ENCODE results near the gene GYS1.

The GYS1 gene

GRCh38 chr19:48945817-48946216 is 47.3 kb downstream of the GYS1 start:
- no peak for DNase-seq (ENCODE audit: low spot score)
- in situ Hi-C loops (cut with MboI; ENCODE audit: low sequenced_read_pairs, unreplicated experiment) = no loop called here
- no peak for TF ChIP-seq CTCF (IDR thresholded peaks at IDR 0.05; ENCODE audit: borderline replicate concordance, control extremely low read depth, extremely low read depth, insufficient read depth, missing control alignments)

DNA sequence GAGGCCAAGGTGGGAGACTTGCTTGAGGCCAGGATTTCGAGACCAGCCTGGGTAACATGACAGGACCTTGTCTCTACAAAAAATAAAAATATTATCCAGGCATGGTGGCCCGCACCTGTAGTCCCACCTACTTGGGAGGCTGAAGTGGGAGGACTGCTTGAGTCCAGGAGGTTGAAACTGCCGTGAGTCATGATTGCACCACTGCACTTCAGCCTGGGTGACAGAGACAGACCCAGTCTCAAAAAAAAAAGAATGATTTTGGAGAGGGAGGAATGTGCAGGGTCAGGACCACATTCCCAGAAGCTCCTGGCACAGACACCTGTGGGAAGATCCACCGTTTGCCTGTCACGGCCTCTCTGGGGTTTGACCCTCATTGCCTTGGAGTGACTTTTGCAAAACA is 47.7 kb downstream of the GYS1 start:
- TF ChIP-seq CTCF (IDR thresholded peaks at IDR 0.05; ENCODE audit: borderline replicate concordance, control extremely low read depth, extremely low read depth, insufficient read depth, missing control alignments) = no peak
- DNase-seq (ENCODE audit: low spot score) = no peak
- in situ Hi-C loops (cut with MboI; ENCODE audit: low sequenced_read_pairs, unreplicated experiment) = no loop called here

DNA sequence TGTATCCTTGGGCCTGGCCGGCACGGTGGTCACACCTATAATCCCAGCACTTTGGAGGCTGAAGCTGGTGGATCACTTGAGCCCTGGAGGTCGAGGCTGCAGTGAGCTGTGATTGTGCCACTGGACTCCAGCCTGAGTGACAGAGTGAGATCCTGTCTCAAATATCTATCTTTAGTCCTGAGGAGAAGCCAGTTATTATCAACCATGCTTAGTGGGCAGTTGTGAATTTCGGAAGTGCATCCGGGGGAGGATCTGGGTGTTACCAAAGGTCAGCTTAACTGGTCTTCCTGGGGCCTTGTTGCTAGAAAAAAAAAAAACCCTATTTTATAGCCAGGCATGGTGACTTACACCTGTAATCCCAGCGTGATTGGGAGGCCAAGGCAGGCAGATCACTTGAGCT is 50.0 kb downstream of the GYS1 start:
- no peak for DNase-seq (ENCODE audit: low spot score)
- TF ChIP-seq CTCF (IDR thresholded peaks at IDR 0.05; ENCODE audit: borderline replicate concordance, control extremely low read depth, extremely low read depth, insufficient read depth, missing control alignments) = no peak
- in situ Hi-C loops (cut with MboI; ENCODE audit: low sequenced_read_pairs, unreplicated experiment) = no loop called here

GRCh38 chr19:48940902-48941301 is 52.2 kb downstream of the GYS1 start:
- no peak for DNase-seq (ENCODE audit: low spot score)
- no peak for TF ChIP-seq CTCF (IDR thresholded peaks at IDR 0.05; ENCODE audit: borderline replicate concordance, control extremely low read depth, extremely low read depth, insufficient read depth, missing control alignments)
- in situ Hi-C loops (cut with MboI; ENCODE audit: low sequenced_read_pairs, unreplicated experiment) = no loop called here

- no peak for DNase-seq (ENCODE audit: low spot score)
- in situ Hi-C loops (cut with MboI; ENCODE audit: low sequenced_read_pairs, unreplicated experiment) = no loop called here
- TF ChIP-seq CTCF (IDR thresholded peaks at IDR 0.05; ENCODE audit: borderline replicate concordance, control extremely low read depth, extremely low read depth, insufficient read depth, missing control alignments) = no peak
Observed at GRCh38 chr19:48938256-48938655, 54.9 kb downstream of the GYS1 start.

- in situ Hi-C loops (cut with MboI; ENCODE audit: low sequenced_read_pairs, unreplicated experiment) = no loop called here
- DNase-seq (ENCODE audit: low spot score) = no peak
- TF ChIP-seq CTCF (IDR thresholded peaks at IDR 0.05; ENCODE audit: borderline replicate concordance, control extremely low read depth, extremely low read depth, insufficient read depth, missing control alignments) = no peak
Observed at GRCh38 chr19:48935864-48936263, 57.2 kb downstream of the GYS1 start.

GRCh38 chr19:48934837-48935236 is 58.3 kb downstream of the GYS1 start:
- in situ Hi-C loops (cut with MboI; ENCODE audit: low sequenced_read_pairs, unreplicated experiment) = no loop called here
- no peak for TF ChIP-seq CTCF (IDR thresholded peaks at IDR 0.05; ENCODE audit: borderline replicate concordance, control extremely low read depth, extremely low read depth, insufficient read depth, missing control alignments)
- no peak for DNase-seq (ENCODE audit: low spot score)
